ENCODE measurements around the gene B4GALT2.

The B4GALT2 gene

DNA sequence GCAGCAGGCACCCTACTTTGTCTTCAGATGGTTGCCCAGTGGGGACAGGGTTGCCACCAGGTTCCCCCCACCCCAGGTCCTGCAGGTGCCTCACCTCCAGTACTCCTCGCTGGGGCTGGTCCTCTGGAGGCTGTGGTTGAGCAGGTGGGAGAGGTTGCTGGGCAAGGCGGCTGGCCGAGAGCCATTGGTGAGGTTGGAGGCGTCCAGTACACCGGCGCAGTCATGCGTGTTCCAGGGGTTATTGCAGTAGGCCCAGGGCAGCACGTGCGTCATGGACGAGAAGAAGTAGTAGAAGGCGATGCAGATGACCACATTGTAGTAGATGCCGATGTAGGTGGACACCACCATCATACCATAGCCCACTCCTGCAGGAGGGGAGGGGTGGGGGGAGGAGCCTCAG, 29.2 kb downstream of the B4GALT2 start:
- DNase-seq, result no peak

DNA sequence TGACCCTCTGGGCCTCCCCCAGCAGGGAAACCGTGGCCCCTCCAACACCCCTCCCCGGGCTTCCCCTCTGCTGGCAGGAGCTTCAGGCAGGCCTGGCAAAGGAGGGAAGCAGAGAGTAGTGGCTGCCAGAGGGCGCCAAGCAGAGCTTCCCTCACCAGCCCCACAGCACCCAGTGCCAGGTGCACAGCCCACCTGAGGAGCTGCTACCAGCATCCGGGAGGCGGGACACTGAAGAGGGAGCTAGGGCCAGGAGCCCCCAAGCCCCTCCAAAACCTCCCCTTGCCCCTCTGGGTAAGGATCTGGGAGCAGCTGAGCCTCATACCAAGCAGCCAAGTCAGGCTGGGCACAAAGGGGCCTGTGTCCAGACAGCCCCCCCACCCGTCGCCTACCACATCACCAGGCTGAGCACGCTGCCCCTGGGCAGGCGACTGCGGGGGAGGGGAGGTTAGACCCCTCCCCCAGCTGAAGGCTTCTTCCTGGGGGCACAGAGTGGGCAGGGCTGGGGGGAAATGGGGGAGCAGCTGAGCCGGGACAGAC, 32.0 kb downstream of the B4GALT2 start:
- no peak for DNase-seq

DNA sequence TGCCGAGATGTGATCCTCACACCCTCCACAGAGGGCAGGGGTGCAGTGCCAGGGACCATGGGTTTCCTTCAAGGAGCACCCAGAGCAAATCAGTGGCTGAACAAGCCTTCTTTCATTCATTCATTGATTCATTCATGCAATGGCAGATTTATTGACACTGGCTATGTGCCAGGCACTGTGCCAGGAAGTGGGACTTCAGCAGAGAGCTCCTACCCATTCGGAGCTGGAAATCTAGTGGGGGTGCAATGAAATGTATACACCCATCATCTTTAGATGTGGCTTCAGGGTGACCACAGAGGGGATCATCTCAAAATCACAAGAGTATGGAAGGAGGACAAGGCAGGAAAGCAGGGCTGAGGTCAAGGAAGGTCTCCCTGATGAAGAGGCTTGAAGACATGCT, 33.4 kb downstream of the B4GALT2 start:
- no peak for DNase-seq

DNA sequence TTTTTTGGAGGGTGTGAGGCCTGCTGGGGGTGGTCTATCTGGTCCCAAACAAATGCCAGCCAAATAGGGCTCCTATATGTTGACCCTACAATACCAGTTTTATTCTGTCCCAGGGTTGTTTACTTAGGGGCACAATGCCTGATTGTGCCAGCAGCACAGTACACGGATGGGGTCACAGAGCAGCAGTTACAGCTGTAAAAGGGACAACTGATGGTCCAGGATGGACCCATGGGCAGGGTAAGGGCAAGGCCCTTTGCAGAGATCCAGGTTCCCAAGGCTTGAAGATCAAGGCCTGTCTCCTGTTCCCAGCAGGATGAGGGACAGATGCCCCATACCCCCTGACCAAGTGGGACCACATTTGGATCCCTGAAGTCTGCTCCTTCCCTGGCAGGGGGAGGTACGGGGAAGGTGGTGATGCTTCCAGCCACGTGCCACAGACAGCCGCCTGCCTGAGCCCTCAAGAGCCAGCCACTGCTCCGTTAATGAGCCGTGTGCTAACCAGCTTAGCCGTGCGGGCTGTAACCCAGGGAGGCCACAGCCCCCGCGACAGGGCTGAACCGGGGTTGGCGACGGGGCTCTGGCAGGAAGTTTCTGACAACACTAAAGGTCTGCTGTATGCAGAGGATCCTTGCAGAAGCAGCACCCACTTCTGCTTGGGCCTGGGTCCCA, 34.1 kb downstream of the B4GALT2 start:
- DNase-seq, result no peak

DNA sequence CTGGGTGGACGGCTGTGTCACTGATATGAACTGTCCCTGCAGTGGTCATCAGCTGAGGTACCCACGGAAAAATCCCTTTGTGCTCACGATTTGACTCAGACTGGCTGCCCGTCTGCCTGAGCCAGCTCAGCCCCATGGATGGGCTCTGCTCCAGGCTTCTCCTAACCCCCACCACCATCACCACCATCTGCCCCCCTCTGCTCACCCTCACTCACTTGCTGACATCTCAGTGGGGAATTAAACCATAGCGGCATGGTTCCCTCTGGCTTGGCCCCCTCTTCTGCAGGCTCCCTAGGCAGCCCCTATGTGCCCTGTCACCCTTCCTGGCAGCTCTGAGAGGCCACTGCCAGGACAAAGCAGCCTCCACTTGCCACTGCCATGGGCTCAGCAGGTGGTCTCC, 34.9 kb downstream of the B4GALT2 start:
- no peak for DNase-seq

DNA sequence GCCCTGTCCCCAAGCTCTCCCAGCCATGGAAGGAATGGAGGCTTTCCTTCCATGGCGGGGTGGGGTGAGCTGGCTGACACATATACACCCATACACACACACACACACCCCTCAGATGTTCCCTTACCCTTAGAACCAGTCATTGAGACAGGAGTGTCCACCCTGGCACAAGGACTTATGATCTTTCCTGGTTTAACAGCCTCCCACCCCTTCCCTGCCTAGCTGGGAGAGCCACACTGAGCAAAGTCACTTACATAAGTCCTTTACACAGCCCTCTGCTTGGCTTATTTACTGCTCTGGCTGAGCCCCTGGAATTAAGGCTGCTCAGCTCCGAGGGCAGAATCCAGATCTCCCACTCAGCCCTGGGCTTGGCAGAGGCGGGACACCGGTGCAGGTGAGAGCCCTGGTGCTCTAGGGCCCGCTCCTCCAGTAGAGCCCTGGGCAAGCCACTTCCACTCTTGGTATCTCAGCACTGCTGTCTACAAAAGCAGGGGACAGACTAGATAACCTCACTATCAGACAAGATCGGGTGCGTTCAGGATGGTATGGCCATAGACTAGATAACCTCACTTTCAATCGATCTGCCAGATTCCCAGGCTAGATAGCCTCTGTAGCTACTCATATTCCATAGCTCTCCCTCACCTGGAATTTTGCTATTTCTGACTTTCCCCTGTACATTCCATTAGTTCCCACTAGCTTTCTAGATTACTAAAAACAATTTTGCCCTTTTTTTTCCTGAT, 35.5 kb downstream of the B4GALT2 start:
- no peak for DNase-seq

DNA sequence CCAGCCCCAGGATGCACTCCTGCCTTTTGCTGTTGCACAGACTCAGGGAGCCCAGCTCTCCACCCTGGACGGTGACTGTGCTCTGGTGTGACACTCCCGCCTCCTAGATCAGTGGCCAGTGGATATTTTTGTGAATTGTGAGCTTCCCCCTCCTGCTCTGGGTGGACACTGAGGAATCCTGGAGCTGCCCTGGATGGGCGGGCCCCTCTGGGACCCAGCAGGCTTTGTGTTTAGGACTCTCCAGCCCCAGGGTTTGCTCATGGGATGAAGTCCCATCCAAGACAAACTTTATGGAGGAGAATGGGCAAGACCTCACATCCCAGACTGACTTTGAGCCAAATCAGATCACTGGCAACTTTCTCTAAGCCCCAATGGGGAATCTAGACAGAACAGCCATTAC, 36.2 kb downstream of the B4GALT2 start:
- DNase-seq, result no peak

DNA sequence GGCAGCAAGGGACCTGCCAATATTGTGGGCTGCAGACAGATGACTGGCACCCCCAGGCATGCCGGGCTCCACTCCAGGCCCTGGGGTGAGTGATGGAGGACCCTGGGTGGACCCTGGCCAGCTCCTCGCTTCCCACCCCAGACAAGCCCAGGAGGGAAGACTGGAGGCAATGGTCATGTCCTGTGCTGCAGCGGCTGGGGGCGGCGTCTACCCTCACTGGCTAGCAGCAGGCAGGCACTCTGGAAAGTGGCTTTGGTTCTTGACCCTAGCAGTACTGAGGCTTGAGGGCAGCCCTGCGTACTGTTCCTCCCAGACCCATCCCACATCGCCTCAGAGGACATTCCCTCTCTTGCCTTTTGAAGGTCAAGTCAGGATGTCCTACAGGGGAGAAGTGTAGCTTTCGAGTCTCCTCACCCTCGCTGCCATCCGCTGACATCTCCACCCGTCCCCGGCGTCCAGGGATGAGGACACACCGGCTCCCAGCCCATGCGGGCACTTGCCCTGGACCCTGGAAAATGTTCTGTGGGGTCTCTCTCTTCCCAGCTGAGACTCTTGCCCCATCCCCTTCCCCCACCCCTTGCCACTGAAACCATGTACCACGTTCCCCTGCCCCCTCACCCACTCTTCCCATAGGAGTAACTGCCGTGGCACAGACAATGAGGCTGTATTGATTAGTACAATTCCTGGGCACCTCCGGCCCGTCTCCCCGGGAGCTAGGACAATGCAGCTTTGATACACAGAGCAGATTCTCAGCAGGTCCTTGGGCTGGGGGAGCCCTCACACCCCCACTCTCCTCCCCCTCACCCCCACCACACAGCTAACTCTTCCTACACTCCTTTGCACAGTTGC, 37.3 kb downstream of the B4GALT2 start:
- no peak for DNase-seq

DNA sequence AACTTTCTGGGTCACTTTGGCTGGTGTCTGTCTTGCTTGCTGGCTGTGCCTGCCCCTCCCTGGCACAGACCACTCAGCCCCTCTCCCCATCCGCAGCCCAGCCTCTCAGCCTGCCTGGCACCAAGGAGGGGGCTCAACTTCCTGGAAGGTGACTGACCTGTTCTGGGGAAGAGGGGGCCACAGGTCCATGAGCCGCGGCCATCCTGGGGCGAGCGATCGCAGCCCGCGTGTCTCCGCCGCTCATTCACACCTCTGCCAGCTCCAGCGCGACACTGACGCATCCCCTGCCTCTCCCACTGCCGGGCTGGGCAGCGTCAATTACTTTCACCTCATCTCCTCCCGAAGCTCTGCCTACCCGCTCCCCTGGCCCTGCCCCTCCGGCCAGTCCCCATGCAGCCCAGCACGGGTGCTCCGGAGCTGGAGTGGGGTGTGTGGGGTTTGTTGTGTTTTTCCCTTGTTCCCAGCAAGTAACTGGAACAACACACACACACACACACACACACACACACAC, 37.9 kb downstream of the B4GALT2 start:
- DNase-seq, result no peak

DNA sequence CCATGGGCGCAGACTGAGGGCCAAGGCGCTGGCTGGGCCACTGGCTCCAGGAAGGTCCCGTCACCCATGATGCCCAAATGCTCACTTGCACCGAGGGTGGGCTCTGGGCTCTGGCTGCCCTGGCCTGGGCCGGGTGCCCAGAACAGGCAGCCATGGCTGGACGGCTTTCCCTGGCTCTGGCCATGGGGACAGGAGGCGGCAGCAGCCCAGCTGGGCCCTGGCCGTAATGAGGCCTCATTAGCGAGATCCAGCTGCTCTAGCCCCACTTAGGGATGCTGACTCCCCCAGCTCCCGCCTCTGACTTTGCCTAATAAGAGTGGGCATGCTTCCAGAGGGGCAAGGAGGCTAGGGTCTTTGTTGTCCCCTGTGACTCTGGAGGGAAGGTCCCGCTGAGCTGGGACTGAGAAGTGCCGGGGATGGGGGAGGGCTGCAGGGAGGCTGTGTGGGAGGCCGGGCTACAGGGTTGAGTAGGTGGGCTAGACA, 40.5 kb downstream of the B4GALT2 start:
- no peak for DNase-seq

DNA sequence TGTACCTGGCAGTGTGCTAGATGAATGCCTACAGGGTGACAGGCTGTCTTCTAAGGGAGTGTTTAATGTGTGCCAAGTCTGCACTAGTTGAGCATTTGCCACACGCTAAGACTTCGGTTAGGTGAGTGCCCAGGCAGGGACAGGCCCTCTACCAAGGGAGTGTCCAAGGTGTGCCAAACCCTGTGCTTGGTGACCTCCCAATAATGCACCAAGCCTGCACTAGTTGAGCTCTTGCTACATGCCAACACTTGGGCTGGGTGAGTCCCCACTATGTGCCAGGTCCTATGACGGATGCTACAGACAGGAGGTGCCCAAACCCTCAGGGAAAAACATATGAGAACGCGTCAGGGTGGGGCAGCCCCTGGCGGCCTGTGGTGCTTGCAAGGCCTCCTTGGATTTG, 41.5 kb downstream of the B4GALT2 start:
- DNase-seq, result no peak

DNA sequence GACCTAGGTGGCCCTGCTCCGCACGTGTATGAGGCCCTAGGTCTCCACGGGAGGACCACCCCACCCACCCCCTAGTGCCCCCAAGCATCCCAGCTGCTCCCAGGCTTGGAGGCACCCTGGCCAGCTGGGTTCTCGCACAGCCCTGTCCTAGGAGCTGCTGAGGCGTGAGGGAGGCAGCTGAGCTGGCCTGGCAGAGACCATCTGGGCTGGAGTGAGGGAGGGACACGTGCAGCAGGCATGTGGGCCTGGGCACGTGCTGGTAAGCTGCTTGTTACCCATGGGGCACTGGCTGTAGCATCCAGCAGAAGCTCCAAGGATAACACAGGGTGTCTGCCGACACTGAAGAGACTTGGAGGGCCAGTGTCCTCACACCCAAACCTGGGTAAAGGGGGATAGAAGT, 42.1 kb downstream of the B4GALT2 start:
- no peak for DNase-seq

DNA sequence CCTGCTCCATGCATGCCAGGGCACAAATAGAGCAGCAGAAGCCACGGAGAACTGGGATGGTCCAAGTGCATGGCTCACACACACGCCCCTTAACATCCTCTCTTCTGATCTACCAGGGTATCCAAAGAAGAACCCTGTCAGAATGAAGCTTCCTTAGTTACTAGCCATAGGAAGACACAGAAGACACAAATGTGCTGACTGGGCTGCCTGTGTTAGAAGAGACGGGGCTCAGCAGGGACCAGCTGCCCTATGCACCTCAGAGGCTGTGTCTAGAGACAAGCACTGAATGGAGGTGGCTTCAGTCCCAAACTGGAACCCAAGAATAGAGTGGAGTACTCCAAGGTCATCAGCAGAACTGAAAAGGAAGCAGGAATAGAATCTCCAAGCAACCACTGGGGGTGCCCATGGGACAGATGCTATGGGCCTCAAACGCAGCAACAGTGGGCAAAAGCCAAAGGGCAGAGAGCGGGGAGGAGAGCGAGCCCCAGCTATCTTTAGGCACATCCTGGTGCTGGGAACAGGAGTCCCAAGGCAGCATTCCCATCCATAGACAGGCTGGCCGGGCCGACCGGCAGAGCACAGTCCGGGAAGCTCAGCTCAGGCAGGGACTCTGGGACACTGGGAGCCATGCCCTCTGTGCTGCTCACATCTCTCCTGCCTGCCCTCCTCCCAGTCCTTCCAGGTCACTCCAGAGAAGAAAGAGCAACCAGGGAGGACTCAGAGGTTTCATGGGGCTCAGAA, 42.7 kb downstream of the B4GALT2 start:
- no peak for DNase-seq

DNA sequence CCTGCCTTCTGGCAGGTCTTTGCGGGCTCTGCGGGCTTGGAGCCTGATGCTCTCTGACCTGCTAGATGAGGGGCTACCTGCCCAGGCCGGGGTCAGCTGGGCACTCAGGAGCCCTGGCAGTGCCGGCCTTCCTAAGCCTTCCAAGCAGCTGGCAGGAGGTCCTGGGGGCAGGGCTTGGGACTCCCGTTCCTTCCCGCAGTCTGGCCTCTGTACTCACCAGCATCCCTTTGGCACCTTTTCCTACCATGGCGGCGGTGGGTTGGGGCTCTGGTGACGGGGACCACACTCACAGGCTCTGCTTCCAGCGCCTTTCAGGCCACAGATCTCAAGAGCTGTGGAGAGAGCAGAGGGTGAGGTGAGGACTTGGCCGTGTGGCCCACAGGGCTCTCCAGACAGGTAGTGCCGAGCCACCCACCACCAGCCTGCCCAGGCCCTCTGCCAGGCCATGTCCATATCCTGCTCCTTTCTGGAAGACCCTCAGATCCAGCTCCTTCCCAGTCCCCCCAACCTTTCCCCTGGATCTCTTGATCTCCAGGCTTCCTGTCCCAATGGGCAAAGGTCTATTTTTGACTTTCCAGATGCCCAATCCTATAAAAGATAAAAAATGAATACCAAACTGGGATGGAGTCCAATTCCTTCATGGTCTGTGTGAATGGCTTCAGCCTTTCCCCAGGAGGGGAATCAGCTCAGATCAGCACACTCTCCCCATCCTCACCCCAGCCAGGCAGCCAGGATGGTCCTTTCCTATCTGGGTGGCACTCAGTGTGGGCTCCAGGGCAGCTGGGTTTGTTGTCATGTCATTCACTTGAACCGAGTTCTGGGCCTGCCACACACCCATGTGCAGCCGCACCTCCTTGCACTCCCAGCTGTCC, 45.3 kb downstream of the B4GALT2 start:
- DNase-seq, result no peak

DNA sequence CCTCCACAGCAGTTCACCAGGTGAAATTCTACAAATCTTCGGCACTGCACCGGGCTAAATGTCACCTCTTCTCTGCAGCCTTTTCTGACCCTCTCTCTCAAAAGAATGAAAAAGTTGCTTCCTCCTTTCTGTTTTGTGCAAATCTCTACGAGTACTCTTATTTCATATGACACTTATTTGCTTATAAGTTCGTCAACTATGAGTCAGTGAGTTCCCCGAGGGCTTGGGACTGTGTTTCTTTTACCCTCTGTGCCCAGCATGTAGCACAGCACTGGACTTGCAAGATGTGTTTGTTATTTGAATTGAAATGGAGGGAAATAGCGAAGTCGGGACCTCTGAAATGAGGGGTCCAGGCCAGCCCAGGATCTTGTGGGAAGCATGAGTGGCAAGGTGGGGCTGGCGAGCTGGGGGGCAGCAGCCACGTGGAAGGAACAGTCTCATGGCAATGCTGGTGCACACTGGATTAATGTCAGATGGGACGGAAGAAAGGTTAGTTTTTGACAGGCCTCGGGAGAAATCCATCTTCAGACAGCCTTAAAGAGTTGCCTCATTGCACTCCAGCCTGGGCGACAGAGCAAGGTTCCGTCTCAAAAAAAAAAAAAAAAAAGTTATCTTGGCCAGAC, 46.0 kb downstream of the B4GALT2 start:
- DNase-seq, result no peak

DNA sequence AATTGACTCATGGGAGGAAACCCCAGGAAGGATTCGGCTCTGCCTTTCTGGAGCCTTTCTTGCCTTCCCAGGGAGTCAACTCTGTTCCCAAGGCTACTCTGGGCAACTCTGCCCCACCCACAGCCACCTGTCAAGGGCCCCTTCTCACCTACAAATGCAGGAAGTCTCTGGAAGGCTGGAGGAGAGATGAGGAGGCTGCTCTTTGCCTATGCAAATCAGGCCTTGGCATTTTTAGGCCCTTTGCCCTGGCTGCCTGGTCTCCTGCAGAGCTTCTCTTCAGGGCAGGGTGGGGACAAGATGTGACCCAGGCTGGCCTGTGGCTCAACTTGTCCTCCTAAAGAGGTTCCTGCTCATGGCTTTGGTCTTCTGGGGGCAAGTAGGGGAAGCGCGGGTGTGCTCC, 46.8 kb downstream of the B4GALT2 start:
- DNase-seq, result peak; percentile 90 to 96

DNA sequence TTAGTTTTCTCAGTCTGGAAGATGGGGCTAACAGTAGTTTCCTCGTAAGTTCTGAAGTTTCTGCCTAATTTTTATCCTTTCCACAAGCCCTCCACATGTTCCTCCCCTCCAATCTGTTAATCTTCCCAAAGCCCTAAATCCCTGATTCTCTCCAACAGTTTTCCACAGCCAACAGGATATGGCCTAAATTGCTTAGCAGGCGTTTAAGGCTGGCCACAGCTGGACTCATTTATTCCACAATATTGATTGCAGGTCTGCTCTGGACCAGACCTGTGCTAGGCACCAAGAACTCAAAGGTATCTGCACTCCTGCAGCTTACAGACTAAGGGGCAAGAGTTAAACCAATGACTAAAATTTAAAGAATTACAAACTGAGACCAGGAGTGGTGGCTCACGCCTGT, 48.3 kb downstream of the B4GALT2 start:
- no peak for DNase-seq

DNA sequence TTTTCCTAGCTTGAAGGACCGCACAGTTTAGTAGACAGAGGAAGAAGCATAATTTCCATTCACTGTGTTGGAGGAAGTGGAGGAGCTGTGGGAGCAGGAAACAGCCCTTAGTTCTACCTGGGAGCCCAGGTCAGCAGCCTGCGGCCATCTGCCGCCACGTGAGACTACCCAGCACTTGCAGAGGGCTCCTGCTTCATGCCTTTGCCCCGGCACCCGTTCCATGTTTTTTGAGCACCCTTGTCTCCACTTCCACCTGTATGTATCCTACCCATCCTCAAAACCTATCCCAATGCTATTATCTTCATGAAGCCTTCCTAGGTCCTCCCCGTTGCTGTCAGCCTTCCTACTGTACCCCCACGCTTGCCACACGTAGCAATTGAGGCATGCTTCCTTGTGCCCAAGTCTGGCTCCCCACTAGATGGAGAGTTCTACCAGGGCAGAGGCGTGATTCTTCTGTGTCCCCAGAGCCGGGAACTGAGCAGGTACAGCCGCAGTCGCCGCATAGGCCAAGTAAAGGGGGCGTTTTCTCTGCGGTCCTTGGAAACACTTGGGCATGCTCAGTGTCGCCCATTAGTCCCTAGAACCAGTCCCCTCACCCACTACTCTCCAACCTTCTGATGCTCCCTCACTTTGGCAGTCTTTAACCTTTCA, 50.4 kb downstream of the B4GALT2 start:
- peak in 1 of 2 experiments; percentile 91 for DNase-seq

DNA sequence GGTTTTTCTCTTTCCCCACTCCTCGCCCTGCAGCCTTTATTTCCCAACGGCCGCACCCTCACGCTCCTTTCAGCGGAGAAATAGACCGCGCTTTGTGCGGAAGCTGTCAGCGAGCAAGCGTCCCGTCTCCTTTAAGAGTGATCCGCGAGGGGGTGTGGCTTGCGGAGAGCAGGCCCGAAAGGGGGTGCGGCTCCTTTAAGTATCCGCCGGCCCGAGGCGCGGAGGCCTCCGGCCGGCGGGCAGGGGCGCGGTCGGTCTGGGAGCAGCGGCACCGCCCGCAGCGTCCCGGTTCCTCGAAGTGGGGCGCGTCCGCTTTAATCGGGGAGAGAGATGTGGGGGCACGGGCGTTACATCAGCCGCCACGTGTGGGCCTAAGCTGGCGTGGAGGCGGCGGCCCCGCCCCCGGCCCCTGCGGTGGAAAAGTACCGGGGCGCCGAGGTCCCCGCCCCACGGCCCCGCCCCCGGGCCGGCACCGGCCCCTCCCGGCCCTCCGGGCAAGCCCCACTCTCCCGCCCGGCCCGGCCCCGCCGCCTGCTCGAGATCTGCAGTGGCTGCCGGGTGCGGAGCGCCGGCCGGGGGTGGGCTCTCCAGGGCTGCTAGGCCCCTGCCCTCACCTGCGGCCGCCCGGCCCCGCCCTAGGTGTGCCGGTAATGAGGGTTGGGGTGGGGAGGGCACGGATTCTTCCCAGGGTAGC, 51.0 kb downstream of the B4GALT2 start:
- peak; percentile 90 to 98 for DNase-seq

Data from NCI-H526 (cell line).